ENCODE results near the gene PIEZO1. TPM values are rescaled to one million over a fixed set of nuclear protein-coding genes. Genes with fewer than 3 reads are reported as not detected.

Gene PIEZO1
- total RNA-seq, 1 experiment from 2014 or later, result 391 TPM

DNA sequence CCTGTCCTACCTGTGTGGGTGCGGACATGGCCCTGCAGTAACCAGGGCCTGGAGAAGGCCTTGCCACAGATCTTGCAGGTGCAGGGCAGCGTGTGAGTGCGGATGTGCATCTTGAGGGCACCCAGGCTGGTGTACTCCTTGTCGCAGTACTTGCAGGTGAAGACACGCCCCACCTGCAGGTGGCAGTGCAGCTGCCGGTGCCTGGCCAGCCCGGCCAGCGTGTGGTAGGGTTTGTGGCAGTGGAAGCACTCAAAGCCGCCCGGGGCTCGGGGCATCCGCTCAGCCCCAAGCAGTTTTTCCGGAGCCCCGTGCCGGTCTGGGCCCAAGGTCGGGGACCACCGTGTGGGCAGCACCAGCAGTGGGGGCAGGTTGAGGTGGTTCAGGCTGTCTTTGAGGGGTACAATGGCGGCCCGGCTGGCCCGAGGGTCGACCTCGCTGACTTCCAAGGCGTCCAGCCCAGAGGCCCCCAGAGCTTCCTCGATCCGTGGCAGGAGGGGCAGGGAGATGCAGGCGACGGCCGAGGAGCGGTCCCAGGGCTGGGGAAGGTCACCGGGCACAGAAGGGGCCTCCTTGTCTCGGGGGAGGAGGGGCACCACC is 103.8 kb downstream of the PIEZO1 start:
- Histone ChIP-seq H3K4me1 (replicated peaks; ENCODE audit: insufficient read depth) (peaks cover 22% of the 10 kb centered on the region), H3K4me3 (no peak overlapping the region), H3K36me3 (ENCODE audit: low read depth) (no peaks in the 10 kb centered on the region), H3K79me2 (ENCODE audit: low read depth) (no peaks in the 10 kb centered on the region), H3K27ac (no peak overlapping the region), H3K27me3 (ENCODE audit: insufficient read depth, low read depth) (no peaks in the 10 kb centered on the region), H3F3A (ENCODE audit: insufficient read depth, low read depth) (peaks cover 11% of the 10 kb centered on the region; the same call in 1 of the 2 replicates), H3K9me3 (ENCODE audit: insufficient read depth, low read depth) (no peaks in the 10 kb centered on the region), H2AFZ (no peak overlapping the region), H3K4me2 (no peak overlapping the region), H4K20me1 (ENCODE audit: insufficient read depth) (no peaks in the 10 kb centered on the region; the same call in 1 of the 2 replicates), H3K9me2 (ENCODE audit: insufficient read depth) (no peaks in the 10 kb centered on the region)
- TF ChIP-seq EZH2 (IDR thresholded peaks at IDR 0.05; ENCODE audit: low read depth), result no peak
- peak; percentile 57 for TF ChIP-seq CTCF (conservative IDR thresholded peaks at IDR 0.05)
- ChIA-PET CTCF (interaction anchor here (0.6 kb wide), 1 partner anchor 371 kb away, joined by 5 read pairs; no protein-coding TSS in a partner anchor), POLR2A (ENCODE audit: unreplicated experiment) (no interaction called here)
- BruUV-seq (replicated peaks), result no TSS peak
- DNase-seq, result peak; percentile 36 to 40
- intact Hi-C loops (cut with micrococcal nuclease; ENCODE audit: unreplicated experiment), result loop anchor here (10.0 kb wide), 1 partner anchor 226 kb away; the partner anchor contains the start of gene ZFPM1

- no peak for DNase-seq
- Histone ChIP-seq H3K9me3 (ENCODE audit: insufficient read depth, low read depth) (no peaks in the 10 kb centered on the region), H3K79me2 (ENCODE audit: low read depth) (no peaks in the 10 kb centered on the region), H3F3A (ENCODE audit: insufficient read depth, low read depth) (peaks cover 9% of the 10 kb centered on the region; the same call in 1 of the 2 replicates), H3K27ac (no peak overlapping the region), H3K27me3 (ENCODE audit: insufficient read depth, low read depth) (no peaks in the 10 kb centered on the region), H3K4me3 (no peak overlapping the region), H3K36me3 (ENCODE audit: low read depth) (no peaks in the 10 kb centered on the region), H3K4me1 (replicated peaks; ENCODE audit: insufficient read depth) (peaks cover 20% of the 10 kb centered on the region), H3K9me2 (ENCODE audit: insufficient read depth) (no peaks in the 10 kb centered on the region), H3K4me2 (no peak overlapping the region), H4K20me1 (ENCODE audit: insufficient read depth) (no peaks in the 10 kb centered on the region; the same call in 1 of the 2 replicates), H2AFZ (no peak overlapping the region)
- TF ChIP-seq EZH2 (IDR thresholded peaks at IDR 0.05; ENCODE audit: low read depth) (no peak), CTCF (conservative IDR thresholded peaks at IDR 0.05) (no peak)
- CTCF ChIA-PET, result no interaction called here
- POLR2A ChIA-PET (ENCODE audit: unreplicated experiment), result interaction anchor here (0.6 kb wide), 1 partner anchor 25 kb away, joined by 8 read pairs; no protein-coding TSS in a partner anchor
- BruUV-seq (replicated peaks), result no TSS peak
- intact Hi-C loops (cut with micrococcal nuclease; ENCODE audit: unreplicated experiment), result loop anchor here (10.0 kb wide), 1 partner anchor 226 kb away; the partner anchor contains the start of gene ZFPM1
Observed at GRCh38 chr16:88680554-88681083, 104.4 kb downstream of the PIEZO1 start.

GRCh38 chr16:88678224-88678979 is 106.6 kb downstream of the PIEZO1 start:
- DNase-seq, result no peak
- Histone ChIP-seq H3K4me2 (no peak overlapping the region), H3K27me3 (ENCODE audit: insufficient read depth, low read depth) (no peaks in the 10 kb centered on the region), H3K9me3 (ENCODE audit: insufficient read depth, low read depth) (no peaks in the 10 kb centered on the region), H3K4me1 (replicated peaks; ENCODE audit: insufficient read depth) (peaks cover 16% of the 10 kb centered on the region), H3K79me2 (ENCODE audit: low read depth) (no peaks in the 10 kb centered on the region), H3K36me3 (ENCODE audit: low read depth) (no peaks in the 10 kb centered on the region), H4K20me1 (ENCODE audit: insufficient read depth) (no peaks in the 10 kb centered on the region; the same call in 1 of the 2 replicates), H3K9me2 (ENCODE audit: insufficient read depth) (no peaks in the 10 kb centered on the region), H2AFZ (no peak overlapping the region), H3K27ac (0 out of 2 replicates have a peak overlapping the region, but pooled peaks have one; percentile 3), H3F3A (ENCODE audit: insufficient read depth, low read depth) (peaks cover 8% of the 10 kb centered on the region; the same call in 1 of the 2 replicates), H3K4me3 (no peak overlapping the region)
- TF ChIP-seq EZH2 (IDR thresholded peaks at IDR 0.05; ENCODE audit: low read depth), result no peak
- TF ChIP-seq CTCF (conservative IDR thresholded peaks at IDR 0.05), result no peak
- POLR2A ChIA-PET (ENCODE audit: unreplicated experiment), result no interaction called here
- CTCF ChIA-PET, result no interaction called here
- intact Hi-C loops (cut with micrococcal nuclease; ENCODE audit: unreplicated experiment), result no loop called here
- BruUV-seq (replicated peaks), result no TSS peak

All from PC-9 (cell line).